Cerebellar nuclear complex (tissue), 1 donor: ENCODE data around the gene ANGPTL4.

Experiments used
- DNase-seq, 2 experiments: peaks; one replicate each; lab custom pipeline; 2025; lab: John Stamatoyannopoulos, UW

ANGPTL4 gene

GRCh38 chr19:8413629-8413995 lies 49.7 kb downstream of the ANGPTL4 start:
- DNase-seq, result no peak

- no peak for DNase-seq
These were observed 52.8 kb downstream of the ANGPTL4 start for GRCh38 chr19:8416796-8417195.

- DNase-seq, result no peak
These were observed 57.8 kb downstream of the ANGPTL4 start for GRCh38 chr19:8421484-8422461.

- DNase-seq, result no peak
These were observed 59.9 kb downstream of the ANGPTL4 start for GRCh38 chr19:8423817-8424223.
